Camera-type eye (tissue), 1 donor: ENCODE data around the gene ZNF749. TPM values are rescaled to one million over a fixed set of nuclear protein-coding genes. Genes with fewer than 3 reads are reported as not detected.

Experiments used
- total RNA-seq: library from RNA; depleted of rRNA; stranded (reverse); fragments of >200 nt; gene quantifications from one replicate; pipeline ENCODE4 v1.2.3, GENCODE V29; 2014

Gene ZNF749
- total RNA-seq = 35.1 TPM

DNA sequence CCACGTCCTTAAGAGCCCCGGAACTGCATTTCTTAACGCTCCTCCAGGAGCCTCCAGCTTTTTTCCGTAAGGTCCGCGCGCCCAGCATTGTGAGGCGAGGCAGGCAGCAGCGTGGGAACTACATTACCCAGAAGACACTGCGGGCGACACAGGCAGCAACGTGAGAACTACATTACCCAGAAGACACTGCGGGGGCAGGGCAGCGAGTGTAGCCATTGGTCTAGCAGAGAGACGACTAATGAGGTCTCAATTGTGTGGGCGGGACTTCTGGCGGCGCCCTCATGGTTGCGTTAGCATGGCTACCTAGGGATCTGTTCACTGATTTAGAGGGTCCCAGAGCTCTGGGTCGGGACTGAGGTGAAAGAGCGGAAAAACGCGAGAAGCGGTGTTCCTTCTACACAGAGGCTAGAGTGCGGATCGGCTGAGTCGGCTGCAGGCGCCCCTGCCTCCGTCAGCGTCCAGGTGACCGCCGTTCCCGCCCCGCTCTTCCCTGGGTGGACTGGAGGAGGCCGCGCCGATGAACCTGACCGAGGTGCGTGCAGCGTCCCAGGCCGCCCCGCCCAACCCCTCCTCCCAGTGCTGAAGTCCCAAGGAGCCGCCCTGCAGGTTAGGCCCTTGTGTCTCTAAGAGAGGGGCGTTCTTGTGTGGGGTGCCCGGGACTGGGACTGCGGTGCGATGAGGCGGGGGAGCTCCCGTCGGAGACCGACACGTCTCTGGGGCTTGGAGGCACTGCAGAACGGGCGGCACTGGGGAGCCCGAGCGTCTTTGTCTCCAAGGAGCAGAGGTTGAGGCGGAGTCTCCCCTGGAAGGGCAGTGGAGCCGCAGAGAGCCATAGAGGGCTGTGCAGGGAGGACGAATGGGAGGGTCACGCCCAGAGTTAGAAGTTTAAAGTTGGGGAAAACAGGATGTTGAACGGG lies at the start of gene ZNF749:
Gene ZNF749, plus strand, starts transcription at position 264 of the 917 bp plus-strand sequence. Its CDS starts 254 bp downstream, at position 518.

DNA sequence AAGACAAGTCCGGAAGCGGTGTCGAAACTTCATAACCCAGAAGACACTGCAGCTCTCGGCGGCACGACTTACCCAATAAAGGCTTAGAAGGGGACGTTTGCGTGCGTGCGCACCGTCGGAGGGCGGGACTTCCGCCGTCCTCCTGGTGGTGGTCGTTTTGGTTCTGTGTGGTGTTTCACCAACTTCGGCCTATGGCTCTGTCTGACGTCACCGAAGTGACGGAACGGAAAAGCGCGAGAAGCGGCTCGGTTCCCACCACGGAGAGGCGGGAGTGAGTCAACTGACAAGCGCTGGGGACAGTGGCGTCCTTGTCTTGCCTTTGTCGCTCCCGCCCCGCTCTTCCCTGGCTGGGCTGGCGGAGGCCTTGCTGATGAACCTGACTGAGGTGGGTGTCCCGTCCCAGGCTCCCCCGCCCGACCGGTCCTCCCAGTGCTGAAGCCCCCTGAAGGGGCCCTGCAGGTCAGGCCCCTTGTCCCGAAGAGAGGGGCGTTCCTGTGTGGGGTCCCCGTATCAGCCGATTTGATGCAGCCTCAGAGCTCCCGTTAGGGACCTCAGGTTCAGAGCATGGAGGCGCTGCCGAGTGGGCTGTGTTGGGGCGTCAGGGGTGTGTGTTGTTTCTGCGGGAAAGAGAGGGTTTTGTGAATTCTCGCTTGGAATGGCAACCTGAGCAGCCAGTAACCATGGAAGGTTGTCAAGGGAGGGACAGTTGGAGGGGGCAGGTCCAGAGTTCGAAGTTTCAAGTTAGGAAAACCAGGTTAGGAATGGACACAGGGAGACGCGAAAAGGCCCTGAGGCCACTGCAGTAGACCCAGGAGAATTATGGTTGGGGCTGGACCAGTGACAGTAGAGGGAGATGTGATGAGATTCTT lies 45.2 kb upstream of the ZNF749 start, which contains the start of gene ZNF548:
Gene ZNF548, plus strand, starts transcription at position 125 of the 869 bp plus-strand sequence. Its CDS starts 246 bp downstream, at position 371.

DNA sequence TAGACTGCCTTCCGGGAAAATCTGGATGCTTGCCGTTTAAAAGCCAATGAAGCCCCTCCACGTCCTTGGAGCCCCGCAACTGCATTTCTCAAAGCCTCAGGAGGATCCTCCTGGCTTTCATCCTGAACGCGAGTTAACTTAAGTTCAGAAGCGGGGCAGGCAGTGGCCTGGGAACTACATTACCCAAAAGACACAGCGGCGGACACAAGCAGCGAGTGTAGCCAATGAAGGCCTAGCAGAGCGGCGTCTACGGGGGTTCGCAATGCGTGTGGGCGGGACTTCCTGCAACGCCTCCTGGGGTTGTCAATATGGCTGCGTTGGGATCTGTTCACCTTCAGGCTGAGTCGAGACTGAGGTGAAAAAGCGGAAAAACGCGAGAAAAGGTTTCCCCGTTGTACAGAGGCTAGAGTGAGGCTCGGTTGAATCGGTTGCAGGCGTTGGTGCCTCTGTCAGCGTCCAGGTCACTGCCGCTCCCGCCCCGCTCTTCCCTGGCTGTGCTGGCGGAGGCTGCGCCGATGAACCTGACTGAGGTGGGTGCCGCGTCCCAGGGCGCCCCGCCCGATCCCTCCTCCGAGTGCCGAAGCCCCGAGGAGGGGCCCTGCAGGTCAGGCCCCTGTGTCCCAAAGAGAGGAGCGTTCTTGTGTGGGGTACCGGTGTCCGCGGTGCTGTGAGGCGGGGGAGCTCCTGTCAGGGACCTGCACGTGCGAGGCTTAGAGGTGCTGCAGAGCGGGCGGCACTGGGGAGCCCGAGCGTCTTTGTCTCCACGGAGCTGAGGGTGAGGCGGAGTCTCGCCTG lies 24.1 kb upstream of the ZNF749 start, which contains the start of gene ZNF17:
Gene ZNF17, plus strand, starts transcription at position 285 of the 795 bp plus-strand sequence. CDS start 2,455 bp downstream, outside the sequence.

DNA sequence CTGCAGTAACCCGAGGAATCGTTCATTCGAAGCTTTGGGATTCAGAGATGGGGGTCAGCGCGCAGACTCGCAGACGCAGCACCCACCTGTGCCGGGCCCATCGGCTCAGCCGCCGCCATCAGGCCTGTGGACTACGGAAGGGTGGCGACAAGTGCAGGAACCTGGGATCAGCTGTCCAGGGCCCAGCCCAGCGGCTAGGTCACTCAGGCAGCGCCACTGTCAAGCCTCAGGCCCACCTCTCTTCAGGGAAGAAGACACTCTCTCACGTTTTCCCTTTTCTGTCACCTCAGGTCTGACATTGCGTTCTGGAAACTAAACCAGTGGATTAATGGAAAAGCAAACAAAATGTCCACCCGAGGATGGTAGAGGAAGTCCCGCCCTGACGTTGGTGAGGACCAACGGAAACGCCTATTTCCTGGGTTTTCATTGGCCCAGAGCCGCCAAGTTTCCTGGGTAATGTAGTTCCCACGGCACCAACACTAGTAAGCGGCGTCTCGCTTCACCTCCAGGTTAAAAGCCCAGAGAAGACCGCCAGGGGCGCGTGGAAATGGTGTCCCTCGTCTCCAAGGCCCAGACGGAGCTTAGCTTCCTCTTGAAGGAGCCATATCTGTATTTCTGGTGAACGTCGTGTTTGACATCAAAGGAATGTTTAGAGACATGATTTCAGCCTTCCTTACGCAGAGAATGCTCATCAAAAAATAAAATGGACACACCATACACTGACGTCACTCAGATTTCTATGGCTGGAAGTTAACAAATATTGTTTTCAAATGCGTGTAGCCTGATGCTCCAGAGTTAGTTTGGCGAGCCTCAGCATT lies 42.3 kb downstream of the ZNF749 start, which contains the start of gene ZNF772:
Gene ZNF772, minus strand, starts transcription at position 376 of the 818 bp plus-strand sequence. Its CDS starts 257 bp downstream, at position 119.

DNA sequence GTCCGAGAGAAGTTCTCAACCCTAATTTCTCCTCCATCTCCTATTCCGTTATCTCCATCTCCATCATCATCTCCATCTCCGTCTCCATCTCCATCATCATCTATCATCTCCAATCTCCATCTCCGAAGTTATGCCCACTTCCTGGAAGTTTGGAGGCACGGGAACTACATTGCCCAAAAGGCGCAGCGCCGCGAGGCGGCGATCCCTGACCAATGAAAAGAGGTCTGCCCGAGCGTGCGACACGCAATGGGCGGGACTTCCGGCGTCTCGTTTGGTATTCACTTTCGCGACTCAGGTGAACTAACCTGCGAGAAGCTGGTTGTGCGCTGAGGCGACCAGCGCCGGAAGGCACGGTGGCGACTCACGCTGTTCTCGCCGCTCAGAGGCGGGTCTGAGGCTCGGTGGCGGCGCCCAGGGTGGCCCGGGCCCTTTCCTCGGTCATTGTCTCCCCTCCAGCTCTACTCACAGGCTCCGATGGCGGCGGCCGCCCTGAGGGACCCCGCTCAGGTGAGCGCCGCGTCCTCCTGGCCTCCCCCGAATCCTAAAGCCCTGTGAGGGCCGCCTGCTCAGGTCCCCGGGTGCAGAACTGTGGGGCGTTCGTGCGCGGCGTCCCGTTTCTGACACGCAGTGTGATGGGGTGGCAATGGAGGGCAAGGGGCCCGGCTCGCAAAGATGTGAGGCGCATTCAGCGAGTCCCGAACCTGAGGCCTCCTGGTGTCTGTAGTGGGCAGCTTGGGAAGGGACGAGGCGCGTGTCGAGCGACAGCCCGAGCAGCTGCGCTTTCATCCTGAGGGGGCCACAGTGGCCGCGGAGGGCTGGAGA lies 52.6 kb downstream of the ZNF749 start, which contains the start of gene ZNF419:
Gene ZNF419, plus strand, starts transcription at position 274 of the 822 bp plus-strand sequence. Its CDS starts 201 bp downstream, at position 475.

Other genes starting within 250 kb of the ZNF749 start
- gene ZNF264, start 243.8 kb upstream of the ZNF749 start, total RNA-seq = 90.5 TPM
- gene AURKC, start 204.3 kb upstream of the ZNF749 start, total RNA-seq = 1.2 TPM
- gene ZNF805, start 194.7 kb upstream of the ZNF749 start, total RNA-seq = 43.4 TPM
- 164 TPM for gene ZNF460, start 154.8 kb upstream of the ZNF749 start, total RNA-seq
- gene ZNF543, start 114.9 kb upstream of the ZNF749 start, total RNA-seq = 37.8 TPM
- gene ZNF304, start 84.1 kb upstream of the ZNF749 start, total RNA-seq = 18.3 TPM
- 25.2 TPM for gene TRAPPC2B, start 71.8 kb upstream of the ZNF749 start, total RNA-seq
- 3.4 TPM for gene ZNF547, start 71.8 kb upstream of the ZNF749 start, total RNA-seq
- gene ZNF548, start 45.5 kb upstream of the ZNF749 start, total RNA-seq = 62.6 TPM
- gene ZNF17, start 24.2 kb upstream of the ZNF749 start, total RNA-seq = 33.2 TPM
- gene VN1R1, start 21.8 kb downstream of the ZNF749 start, total RNA-seq = 4.6 TPM
- gene ZNF772, start 42.2 kb downstream of the ZNF749 start, total RNA-seq = 78.2 TPM
- 25.7 TPM for gene ZNF419, start 52.4 kb downstream of the ZNF749 start, total RNA-seq
- gene ZNF773, start 64.6 kb downstream of the ZNF749 start, total RNA-seq = 35.6 TPM
- gene ZNF549, start 92.0 kb downstream of the ZNF749 start, total RNA-seq = 20.1 TPM
- gene ZNF550, start 124.5 kb downstream of the ZNF749 start, total RNA-seq = 23.3 TPM
- 10.8 TPM for gene ZNF416, start 143.6 kb downstream of the ZNF749 start, total RNA-seq
- 28.7 TPM for gene ZIK1, start 148.8 kb downstream of the ZNF749 start, total RNA-seq
- 7.1 TPM for gene ZNF530, start 164.6 kb downstream of the ZNF749 start, total RNA-seq
- gene ZNF134, start 178.9 kb downstream of the ZNF749 start, total RNA-seq = 65.3 TPM
- 40.5 TPM for gene ZNF211, start 197.8 kb downstream of the ZNF749 start, total RNA-seq
- not detected for gene ZSCAN4, start 233.6 kb downstream of the ZNF749 start, total RNA-seq
- 23.9 TPM for gene ZNF551, start 246.7 kb downstream of the ZNF749 start, total RNA-seq